PC-9 (cell line): ENCODE measurements around the gene FGF14. TPM values are rescaled to one million over a fixed set of nuclear protein-coding genes. Genes with fewer than 3 reads are reported as not detected.
A peak's percentile ranks its signal among the peaks of the same experiment; 100 is the strongest.

Experiments used
- BruUV-seq: library from RNA; stranded (reverse); fragments of 400-500 nt; replicated peaks from 2 replicates; lab custom pipeline; 2021; lab: Mats Ljungman, UMichigan
- CTCF ChIA-PET: fragments of 300-600 bp; sonication (Branson Sonifier 250); formaldehyde crosslinking; loops from one replicate; lab custom pipeline; 2022; ENCODE audit warnings: antibody characterized with exemption; lab: Charles Lee
- POLR2A ChIA-PET: fragments of 300-600 bp; sonication (Branson Sonifier 250); formaldehyde crosslinking; loops from one replicate; lab custom pipeline; 2022; ENCODE audit warnings: antibody characterized with exemption; ENCODE audit not compliant: unreplicated experiment; lab: Charles Lee
- DNase-seq, 2 experiments: peaks; one replicate each; pipeline versions ENCODE4 v3.0.0 to v3.0.0-alpha.2; 2015 to 2022; ENCODE audit warnings: mixed read lengths in 1 of 2
- H2AFZ ChIP-seq: fragments of 200-600 bp; sonication (generic); 2 replicates; pipeline ENCODE4 v1.8.1; 2017; ENCODE audit warnings: antibody characterized with exemption
- H3F3A ChIP-seq: fragments of 200-600 bp; sonication (generic); 2 replicates; pipeline ENCODE4 v1.8.1; 2017; ENCODE audit warnings: antibody characterized with exemption, mild to moderate bottlenecking, low read depth; ENCODE audit not compliant: insufficient read depth
- H3K27ac ChIP-seq: fragments of 200-600 bp; sonication (generic); 2 replicates; pipeline ENCODE4 v1.6.1; 2016; ENCODE audit warnings: mixed run types
- H3K27me3 ChIP-seq: fragments of 200-600 bp; sonication (generic); 2 replicates; pipeline ENCODE4 v1.6.1; 2016; ENCODE audit warnings: low read depth, mixed run types; ENCODE audit not compliant: insufficient read depth
- H3K36me3 ChIP-seq: fragments of 200-600 bp; sonication (generic); 2 replicates; pipeline ENCODE4 v1.6.1; 2016; ENCODE audit warnings: low read depth, mixed run types
- H3K4me1 ChIP-seq: fragments of 200-600 bp; sonication (generic); replicated peaks from 2 replicates; pipeline ENCODE4 v1.6.1; 2016; ENCODE audit warnings: mixed run types; ENCODE audit not compliant: insufficient read depth
- H3K4me2 ChIP-seq: fragments of 200-600 bp; sonication (generic); 2 replicates; pipeline ENCODE4 v1.6.1; 2017; ENCODE audit warnings: mixed run types
- H3K4me3 ChIP-seq: fragments of 200-600 bp; sonication (generic); 2 replicates; pipeline ENCODE4 v1.6.1; 2016; ENCODE audit warnings: mixed run types
- H3K79me2 ChIP-seq: fragments of 200-600 bp; sonication (generic); 2 replicates; pipeline ENCODE4 v1.6.1; 2017; ENCODE audit warnings: low read depth, mixed run types
- H3K9me2 ChIP-seq: fragments of 200-600 bp; sonication (generic); 2 replicates; pipeline ENCODE4 v1.8.1; 2017; ENCODE audit warnings: mild to moderate bottlenecking; ENCODE audit not compliant: insufficient read depth
- H3K9me3 ChIP-seq: fragments of 200-600 bp; sonication (generic); 2 replicates; pipeline ENCODE4 v1.8.1; 2016; ENCODE audit warnings: low read depth; ENCODE audit not compliant: insufficient read depth
- H4K20me1 ChIP-seq: fragments of 200-600 bp; sonication (generic); 2 replicates; pipeline ENCODE4 v1.8.1; 2017; ENCODE audit not compliant: insufficient read depth
- EZH2 ChIP-seq: fragments of 200-600 bp; sonication (generic); IDR thresholded peaks from 2 replicates; pipeline ENCODE4 v1.8.0; 2017; ENCODE audit warnings: antibody characterized with exemption, low read depth
- intact Hi-C: fragments of 100-400 bp; cut with micrococcal nuclease; formaldehyde crosslinking; loops from one replicate; pipeline ENCODE4 v1.10.0; 2022; ENCODE audit not compliant: unreplicated experiment
- total RNA-seq: library from RNA; stranded (reverse); gene quantifications from 2 replicates; pipeline ENCODE4 v1.2.3, GENCODE V29; 2021
- TF ChIP-seq, protein P1 (sequence below): fragments of 200-600 bp; sonication (generic); conservative IDR thresholded peaks from 2 replicates; pipeline ENCODE4 v1.6.1; 2017; ENCODE audit warnings: mixed run types, antibody characterized with exemption, mild to moderate bottlenecking, moderate library complexity

Gene FGF14
- total RNA-seq, 1 experiment from 2014 or later, result not detected

DNA sequence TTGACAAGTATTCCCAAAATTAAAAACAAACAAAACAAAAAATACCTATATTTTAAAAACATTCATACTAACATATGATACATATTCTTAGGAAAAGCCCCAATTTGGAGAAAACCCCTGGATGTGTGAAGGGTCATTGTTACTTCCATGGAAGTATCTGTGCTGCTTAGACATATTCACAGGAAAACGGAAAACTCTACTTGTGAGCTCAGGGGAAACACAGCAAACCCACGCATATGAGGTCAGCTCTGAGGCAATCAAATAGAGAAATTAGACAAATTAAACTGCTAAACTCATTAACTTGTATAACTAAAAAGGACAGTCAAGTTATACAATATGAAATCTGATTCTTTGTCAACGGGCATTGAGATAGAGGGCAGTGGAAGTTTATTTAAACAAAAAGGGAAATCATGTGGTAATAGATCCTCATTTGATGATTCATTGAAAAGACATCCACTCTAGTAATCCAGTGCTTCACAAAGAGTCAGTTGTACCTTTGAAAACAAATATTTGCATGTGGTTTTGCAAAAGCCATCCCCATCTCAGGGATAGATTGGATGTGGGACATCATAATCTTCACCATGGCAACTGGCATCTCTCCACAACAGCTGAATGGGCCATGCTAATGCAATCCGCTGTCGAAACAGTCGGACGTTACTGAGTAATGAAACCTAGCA lies 526.0 kb downstream of the FGF14 start:
- H4K20me1 ChIP-seq, result no peaks in the 10 kb centered on the region
- ChIA-PET CTCF (no interaction called here), POLR2A (no interaction called here)
- no peaks in the 10 kb centered on the region for H3K36me3 ChIP-seq
- intact Hi-C loops, result no loop called here
- H3K27ac ChIP-seq, result no peak overlapping the region
- H3K9me3 ChIP-seq, result no peaks in the 10 kb centered on the region
- H3K4me2 ChIP-seq, result no peak overlapping the region
- H3K4me3 ChIP-seq, result no peak overlapping the region
- H3K79me2 ChIP-seq, result no peaks in the 10 kb centered on the region
- peak; percentile 7 to 95 for DNase-seq
- no peaks in the 10 kb centered on the region for H3K9me2 ChIP-seq
- H2AFZ ChIP-seq, result no peak overlapping the region
- no peaks in the 10 kb centered on the region for H3K4me1 ChIP-seq
- no TSS peak for BruUV-seq
- peaks cover 62% of the 10 kb centered on the region for H3K27me3 ChIP-seq
- H3F3A ChIP-seq, result no peaks in the 10 kb centered on the region
- TF ChIP-seq, protein P1, sequence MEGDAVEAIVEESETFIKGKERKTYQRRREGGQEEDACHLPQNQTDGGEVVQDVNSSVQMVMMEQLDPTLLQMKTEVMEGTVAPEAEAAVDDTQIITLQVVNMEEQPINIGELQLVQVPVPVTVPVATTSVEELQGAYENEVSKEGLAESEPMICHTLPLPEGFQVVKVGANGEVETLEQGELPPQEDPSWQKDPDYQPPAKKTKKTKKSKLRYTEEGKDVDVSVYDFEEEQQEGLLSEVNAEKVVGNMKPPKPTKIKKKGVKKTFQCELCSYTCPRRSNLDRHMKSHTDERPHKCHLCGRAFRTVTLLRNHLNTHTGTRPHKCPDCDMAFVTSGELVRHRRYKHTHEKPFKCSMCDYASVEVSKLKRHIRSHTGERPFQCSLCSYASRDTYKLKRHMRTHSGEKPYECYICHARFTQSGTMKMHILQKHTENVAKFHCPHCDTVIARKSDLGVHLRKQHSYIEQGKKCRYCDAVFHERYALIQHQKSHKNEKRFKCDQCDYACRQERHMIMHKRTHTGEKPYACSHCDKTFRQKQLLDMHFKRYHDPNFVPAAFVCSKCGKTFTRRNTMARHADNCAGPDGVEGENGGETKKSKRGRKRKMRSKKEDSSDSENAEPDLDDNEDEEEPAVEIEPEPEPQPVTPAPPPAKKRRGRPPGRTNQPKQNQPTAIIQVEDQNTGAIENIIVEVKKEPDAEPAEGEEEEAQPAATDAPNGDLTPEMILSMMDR, result no peak
- no peak for TF ChIP-seq EZH2

- Histone ChIP-seq H3K79me2 (no peaks in the 10 kb centered on the region), H3F3A (no peaks in the 10 kb centered on the region), H2AFZ (no peak overlapping the region), H4K20me1 (no peaks in the 10 kb centered on the region), H3K4me1 (no peaks in the 10 kb centered on the region), H3K9me2 (no peaks in the 10 kb centered on the region), H3K4me2 (no peak overlapping the region), H3K9me3 (no peaks in the 10 kb centered on the region), H3K36me3 (no peaks in the 10 kb centered on the region), H3K27me3 (peaks cover 56% of the 10 kb centered on the region), H3K4me3 (no peak overlapping the region), H3K27ac (no peak overlapping the region)
- ChIA-PET POLR2A (no interaction called here), CTCF (no interaction called here)
- no peak for DNase-seq
- no peak for TF ChIP-seq EZH2
- TF ChIP-seq, protein P1, result no peak
- BruUV-seq, result no TSS peak
- intact Hi-C loops, result no loop called here
Observed at GRCh38 chr13:101875091-101875490, 526.8 kb downstream of the FGF14 start.

GRCh38 chr13:101869553-101869952 lies 532.3 kb downstream of the FGF14 start:
- TF ChIP-seq, protein P1, result no peak
- TF ChIP-seq EZH2, result no peak
- no peak for DNase-seq
- Histone ChIP-seq H3K27ac (no peak overlapping the region), H3K4me2 (no peak overlapping the region), H3K79me2 (no peaks in the 10 kb centered on the region), H3K9me3 (no peaks in the 10 kb centered on the region), H3F3A (no peaks in the 10 kb centered on the region), H2AFZ (no peak overlapping the region), H3K4me1 (no peaks in the 10 kb centered on the region), H3K27me3 (peaks cover 41% of the 10 kb centered on the region), H3K36me3 (no peaks in the 10 kb centered on the region), H3K9me2 (no peaks in the 10 kb centered on the region), H4K20me1 (no peaks in the 10 kb centered on the region), H3K4me3 (no peak overlapping the region)
- no TSS peak for BruUV-seq
- ChIA-PET CTCF (no interaction called here), POLR2A (no interaction called here)
- intact Hi-C loops, result no loop called here
